Large intestine (tissue), 3 donors: ENCODE data around the gene PTPRM. TPM values are rescaled to one million over a fixed set of nuclear protein-coding genes. Genes with fewer than 3 reads are reported as not detected.

ENCODE experiments used
- DNase-seq, 2 donors: peaks; one replicate each; pipeline versions ENCODE4 v3.0.0 to v3.0.0-alpha.2; 2013
- H3K27ac ChIP-seq: one replicate; pipeline ENCODE4 v1.5.1; 2013; ENCODE audit warnings: low read length
- H3K27me3 ChIP-seq: 2 replicates; pipeline ENCODE4 v1.6.1; 2013; ENCODE audit warnings: low read length; ENCODE audit not compliant: control insufficient read depth, insufficient read depth
- H3K36me3 ChIP-seq: 2 replicates; pipeline ENCODE4 v1.6.1; 2013; ENCODE audit warnings: low read length; ENCODE audit not compliant: control insufficient read depth, insufficient read depth
- H3K4me1 ChIP-seq: one replicate; pipeline ENCODE4 v1.6.1; 2013; ENCODE audit warnings: low read length; ENCODE audit not compliant: control insufficient read depth, insufficient read depth
- H3K4me3 ChIP-seq: one replicate; pipeline ENCODE4 v1.5.1; 2013; ENCODE audit warnings: low read length
- H3K9me3 ChIP-seq: one replicate; pipeline ENCODE4 v1.6.1; 2013; ENCODE audit warnings: mild to moderate bottlenecking, low read depth, low read length, moderate library complexity; ENCODE audit not compliant: control insufficient read depth
- WGBS: methylation state at CpG from one replicate; pipeline ENCODE4 v1.1.5; 2013; ENCODE audit warnings: low lambda C conversion rate; ENCODE audit not compliant: insufficient coverage; 5-methylcytosine and 5-hydroxymethylcytosine counted together
- polyA plus RNA-seq: library from polyadenylated mRNA; unstranded; fragments of 120-200 nt; gene quantifications from one replicate; pipeline ENCODE4 v1.2.1, GENCODE V29; 2013

Gene PTPRM
- polyA plus RNA-seq, 1 donor, result 27.2 TPM

- Histone ChIP-seq H3K4me1 (no peaks in the 10 kb centered on the region), H3K4me3 (no peak overlapping the region), H3K27ac (no peak overlapping the region), H3K36me3 (no peaks in the 10 kb centered on the region), H3K27me3 (no peaks in the 10 kb centered on the region), H3K9me3 (no peaks in the 10 kb centered on the region)
- WGBS, result no CpG with 5 or more reads among the region's 5 CpGs
- DNase-seq, result no peak
Observed at GRCh38 chr18:7541835-7542234, 25.3 kb upstream of the PTPRM start.

GRCh38 chr18:7544686-7545085, 22.4 kb upstream of the PTPRM start:
- H3K9me3 ChIP-seq, result no peaks in the 10 kb centered on the region
- H3K27me3 ChIP-seq, result no peaks in the 10 kb centered on the region
- no peak overlapping the region for H3K4me3 ChIP-seq
- no peaks in the 10 kb centered on the region for H3K4me1 ChIP-seq
- H3K36me3 ChIP-seq, result no peaks in the 10 kb centered on the region
- DNase-seq, result no peak
- no peak overlapping the region for H3K27ac ChIP-seq
- no CpG with 5 or more reads among the region's 1 CpG for WGBS

GRCh38 chr18:7545734-7546133, 21.4 kb upstream of the PTPRM start:
- H3K4me3 ChIP-seq, result no peak overlapping the region
- no peak overlapping the region for H3K27ac ChIP-seq
- no peaks in the 10 kb centered on the region for H3K9me3 ChIP-seq
- 79% methylated on average over 4 of the region's 5 CpGs for WGBS
- no peak for DNase-seq
- H3K27me3 ChIP-seq, result no peaks in the 10 kb centered on the region
- no peaks in the 10 kb centered on the region for H3K36me3 ChIP-seq
- H3K4me1 ChIP-seq, result no peaks in the 10 kb centered on the region

GRCh38 chr18:7548221-7548620, 18.9 kb upstream of the PTPRM start:
- no peaks in the 10 kb centered on the region for H3K27me3 ChIP-seq
- H3K27ac ChIP-seq, result no peak overlapping the region
- no peaks in the 10 kb centered on the region for H3K9me3 ChIP-seq
- whole genome bisulfite sequencing, result 97% methylated on average over 6 of the region's 11 CpGs
- no peaks in the 10 kb centered on the region for H3K4me1 ChIP-seq
- no peak overlapping the region for H3K4me3 ChIP-seq
- no peak for DNase-seq
- H3K36me3 ChIP-seq, result no peaks in the 10 kb centered on the region

GRCh38 chr18:7548721-7549120, 18.4 kb upstream of the PTPRM start:
- no peak for DNase-seq
- Histone ChIP-seq H3K9me3 (no peaks in the 10 kb centered on the region), H3K36me3 (no peaks in the 10 kb centered on the region), H3K4me1 (no peaks in the 10 kb centered on the region), H3K27ac (no peak overlapping the region), H3K27me3 (no peaks in the 10 kb centered on the region), H3K4me3 (no peak overlapping the region)
- WGBS, result 77% methylated on average over 3 of the region's 3 CpGs

- WGBS, result 80% methylated on average over 1 of the region's 2 CpGs
- no peak for DNase-seq
- Histone ChIP-seq H3K27me3 (peaks cover 5% of the 10 kb centered on the region), H3K36me3 (no peaks in the 10 kb centered on the region), H3K27ac (no peak overlapping the region), H3K4me1 (peaks cover 4% of the 10 kb centered on the region), H3K4me3 (no peak overlapping the region), H3K9me3 (no peaks in the 10 kb centered on the region)
Observed at GRCh38 chr18:7557973-7558372, 9.1 kb upstream of the PTPRM start.

GRCh38 chr18:7558769-7559168, 8.3 kb upstream of the PTPRM start:
- Histone ChIP-seq H3K9me3 (no peaks in the 10 kb centered on the region), H3K27ac (no peak overlapping the region), H3K27me3 (peaks cover 7% of the 10 kb centered on the region), H3K4me1 (peaks cover 4% of the 10 kb centered on the region), H3K4me3 (no peak overlapping the region), H3K36me3 (no peaks in the 10 kb centered on the region)
- DNase-seq, result no peak
- 60% methylated on average over 1 of the region's 2 CpGs for WGBS

GRCh38 chr18:7559709-7560319, 7.3 kb upstream of the PTPRM start:
- Histone ChIP-seq H3K36me3 (no peaks in the 10 kb centered on the region), H3K27ac (no peak overlapping the region), H3K27me3 (peaks cover 14% of the 10 kb centered on the region), H3K9me3 (no peaks in the 10 kb centered on the region), H3K4me1 (peaks cover 4% of the 10 kb centered on the region), H3K4me3 (no peak overlapping the region)
- WGBS, result no CpG with 5 or more reads among the region's 4 CpGs
- DNase-seq, result no peak

- H3K27me3 ChIP-seq, result peaks cover 19% of the 10 kb centered on the region
- H3K4me3 ChIP-seq, result no peak overlapping the region
- no peak overlapping the region for H3K27ac ChIP-seq
- peaks cover 7% of the 10 kb centered on the region for H3K4me1 ChIP-seq
- no CpG with 5 or more reads among the region's 7 CpGs for WGBS
- no peak for DNase-seq
- H3K9me3 ChIP-seq, result no peaks in the 10 kb centered on the region
- no peaks in the 10 kb centered on the region for H3K36me3 ChIP-seq
Observed at GRCh38 chr18:7561909-7562460, 5.1 kb upstream of the PTPRM start.

GRCh38 chr18:7562491-7562890, 4.6 kb upstream of the PTPRM start:
- H3K4me3 ChIP-seq, result no peak overlapping the region
- H3K4me1 ChIP-seq, result peaks cover 7% of the 10 kb centered on the region
- H3K9me3 ChIP-seq, result no peaks in the 10 kb centered on the region
- peaks cover 19% of the 10 kb centered on the region for H3K27me3 ChIP-seq
- WGBS, result no CpG with 5 or more reads among the region's 6 CpGs
- no peak overlapping the region for H3K27ac ChIP-seq
- no peaks in the 10 kb centered on the region for H3K36me3 ChIP-seq
- DNase-seq, result no peak

GRCh38 chr18:7565677-7566076, 1.4 kb upstream of the PTPRM start:
- Histone ChIP-seq H3K27ac (no peak overlapping the region), H3K4me1 (peaks cover 7% of the 10 kb centered on the region), H3K27me3 (peaks cover 32% of the 10 kb centered on the region), H3K4me3 (no peak overlapping the region), H3K9me3 (no peaks in the 10 kb centered on the region), H3K36me3 (no peaks in the 10 kb centered on the region)
- no peak for DNase-seq
